HG03097 (cell line): Measurements from ENCODE around the gene ADAMTSL1.

Source experiments
- ATAC-seq: cut with Tn5 transposase; IDR thresholded peaks from one replicate; pipeline ENCODE4 v1.9.1; 2021; ENCODE audit not compliant: unreplicated experiment, low FRiP score

ADAMTSL1 gene

GRCh38 chr9:18459962-18460584 lies 13.9 kb upstream of the ADAMTSL1 start:
- no peak for ATAC-seq

DNA sequence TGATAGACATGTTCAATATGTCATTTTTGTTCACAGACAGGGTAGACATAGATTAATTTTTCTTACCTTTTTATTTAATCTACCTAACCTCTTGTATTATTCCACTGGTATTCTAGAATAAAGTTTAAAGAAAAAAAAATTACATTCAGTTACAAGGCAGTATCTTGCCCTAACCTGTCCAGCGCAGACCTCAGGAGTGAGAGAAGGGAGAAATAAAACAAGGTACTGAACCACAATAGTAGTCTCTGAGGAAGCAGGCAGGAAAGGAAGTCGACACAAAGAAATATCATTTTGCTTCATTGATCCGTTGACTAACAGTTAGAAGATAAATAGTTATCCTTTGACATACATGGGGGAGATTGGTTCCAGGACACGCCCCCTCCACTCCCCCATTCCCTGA lies 12.5 kb upstream of the ADAMTSL1 start:
- ATAC-seq = no peak

- ATAC-seq = no peak
Observed at GRCh38 chr9:18463991-18464390, 10.0 kb upstream of the ADAMTSL1 start.

- no peak for ATAC-seq
Observed at GRCh38 chr9:18466101-18466500, 7.9 kb upstream of the ADAMTSL1 start.

- no peak for ATAC-seq
Observed at GRCh38 chr9:18467696-18468095, 6.3 kb upstream of the ADAMTSL1 start.

DNA sequence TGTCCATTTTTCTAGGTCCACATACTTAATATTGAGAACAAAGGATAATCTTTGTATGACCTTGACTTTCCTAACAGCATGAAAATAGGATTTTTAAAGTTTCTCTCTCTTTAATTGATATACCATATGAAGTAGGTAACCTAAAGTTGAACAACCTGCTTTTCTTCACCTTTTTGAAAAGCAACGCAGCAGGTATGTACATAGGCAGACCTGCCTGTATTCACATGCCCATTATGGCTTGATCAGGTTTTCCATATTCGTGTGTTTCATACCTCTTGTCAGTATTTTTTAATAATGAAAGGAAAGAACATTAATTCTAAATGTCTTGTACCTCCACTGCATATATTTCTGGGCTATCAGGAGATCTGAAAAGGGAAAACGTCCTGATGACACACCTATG lies 1.5 kb upstream of the ADAMTSL1 start:
- no peak for ATAC-seq

- no peak for ATAC-seq
Observed at GRCh38 chr9:18472841-18473251, 1.1 kb upstream of the ADAMTSL1 start.

DNA sequence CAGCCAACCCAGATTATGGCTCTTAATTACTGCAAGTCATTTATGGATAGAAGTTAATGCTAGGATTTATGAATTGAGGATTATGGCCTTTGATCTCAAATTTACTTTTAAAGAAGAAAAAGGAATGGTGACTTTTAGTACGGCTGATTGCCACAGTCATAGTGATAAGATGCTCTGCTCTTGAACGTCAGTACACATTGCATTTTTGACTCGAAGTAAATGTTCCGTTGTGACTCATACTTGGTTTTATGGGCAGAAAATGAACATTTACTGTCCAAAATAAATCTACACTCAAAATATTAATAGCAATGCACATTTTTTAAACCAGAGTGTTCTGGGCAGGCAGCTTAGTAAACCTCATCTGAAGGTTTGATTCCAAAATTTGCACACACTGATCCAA lies 830 bp downstream of the ADAMTSL1 start:
- no peak for ATAC-seq

DNA sequence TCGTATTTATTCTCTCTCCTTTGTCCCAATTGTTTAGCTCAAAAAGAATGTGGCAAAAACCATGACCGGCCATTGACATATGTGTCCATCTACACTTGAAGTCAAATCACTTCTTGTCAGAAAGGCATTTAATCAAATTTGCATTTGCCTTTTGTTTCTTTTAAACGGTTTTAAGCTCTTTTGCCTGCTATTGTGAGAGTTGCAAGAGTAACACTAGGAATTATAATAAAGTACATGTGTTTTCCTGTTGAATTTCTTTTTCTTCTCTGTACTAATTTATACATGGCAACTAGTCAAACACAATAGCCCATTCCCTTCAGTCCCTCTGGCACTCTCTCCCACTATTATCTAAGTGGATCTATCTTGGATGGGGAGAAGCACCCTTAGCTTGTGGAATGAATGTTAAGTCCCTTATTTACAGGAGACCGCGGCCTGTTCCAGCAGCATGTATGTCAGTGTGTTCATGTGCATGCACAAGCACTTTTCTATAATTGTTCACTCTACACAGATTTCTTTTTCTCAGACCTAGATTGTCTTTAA lies 3.2 kb downstream of the ADAMTSL1 start:
- ATAC-seq = no peak

DNA sequence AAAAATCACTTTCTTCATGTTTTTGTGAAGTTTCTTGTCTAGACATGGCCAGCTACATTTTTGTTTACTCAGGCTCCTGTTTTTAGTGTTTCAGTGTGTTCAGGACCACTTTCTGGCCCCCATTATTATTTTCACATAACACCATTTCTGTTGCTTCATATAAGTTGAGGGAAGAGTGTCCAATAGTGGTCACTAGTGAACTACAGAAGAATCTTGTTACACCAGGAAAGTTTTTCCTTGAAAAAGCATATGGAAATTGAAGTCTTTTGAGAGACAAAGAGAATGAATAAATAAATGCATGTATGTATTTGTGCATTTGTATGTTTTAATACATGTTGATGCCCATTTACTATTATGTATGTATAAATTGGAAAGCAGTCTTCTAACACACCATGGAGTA lies 3.8 kb downstream of the ADAMTSL1 start:
- no peak for ATAC-seq

- no peak for ATAC-seq
Observed at GRCh38 chr9:18478501-18479361, 4.8 kb downstream of the ADAMTSL1 start.

DNA sequence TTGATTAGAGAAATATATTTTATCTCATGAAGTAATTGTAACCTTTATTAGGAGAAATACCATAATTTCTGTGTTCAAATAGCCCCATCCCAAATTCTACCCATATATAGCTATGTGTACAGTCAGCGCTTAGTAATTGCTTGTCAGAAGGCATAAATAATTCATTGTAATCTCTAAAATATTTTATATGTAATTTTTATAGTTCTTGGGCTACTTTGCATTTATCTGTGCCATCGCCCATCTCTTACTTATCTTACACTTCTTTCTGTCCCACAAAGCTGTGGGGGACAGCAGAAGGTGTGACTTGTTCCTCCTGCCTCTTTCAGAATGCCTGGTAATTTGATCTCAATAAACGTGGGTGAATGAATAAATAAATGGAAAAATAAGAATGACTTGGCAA lies 5.5 kb downstream of the ADAMTSL1 start:
- ATAC-seq = no peak

DNA sequence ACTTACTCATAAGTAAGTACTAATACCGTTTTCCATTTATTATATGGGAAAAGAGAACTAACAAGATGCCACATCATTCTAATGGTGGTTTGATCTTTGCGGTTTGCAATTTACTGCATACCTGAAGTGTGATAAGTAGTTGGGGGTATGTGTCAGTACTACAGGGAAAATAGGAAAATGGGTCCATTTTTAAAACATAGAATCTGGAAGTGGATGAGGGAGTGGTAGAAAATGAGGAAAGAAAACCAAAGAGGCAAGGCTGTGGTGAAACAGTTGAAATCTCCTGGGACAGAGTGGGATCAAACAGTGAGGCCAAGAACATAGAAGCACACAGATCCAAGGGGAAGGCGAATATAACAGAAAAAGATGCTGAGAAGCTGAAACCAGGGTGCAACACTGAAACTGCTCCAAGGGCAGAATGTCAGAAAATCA lies 6.7 kb downstream of the ADAMTSL1 start:
- ATAC-seq = no peak

DNA sequence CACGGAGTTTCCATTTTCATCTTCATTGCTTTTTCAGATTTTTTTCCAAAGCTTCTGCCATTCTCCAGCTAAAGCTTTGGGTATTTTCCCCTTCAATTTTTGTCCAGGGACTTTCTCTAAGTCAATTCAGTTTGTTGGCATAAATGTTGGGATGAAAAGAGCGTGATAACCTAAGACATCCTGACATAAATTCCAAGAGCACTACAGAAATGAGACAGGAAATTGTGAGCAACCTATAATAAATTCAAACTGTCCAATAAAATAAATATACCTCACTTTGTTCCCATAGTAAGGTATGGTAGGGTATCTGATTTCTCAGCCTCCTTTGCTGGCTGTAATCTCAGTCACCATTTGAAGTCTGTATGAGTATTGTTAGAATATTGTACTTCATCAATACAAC lies 8.4 kb downstream of the ADAMTSL1 start:
- no peak for ATAC-seq

GRCh38 chr9:18485714-18486113 lies 11.8 kb downstream of the ADAMTSL1 start:
- ATAC-seq = no peak

- no peak for ATAC-seq
Observed at GRCh38 chr9:18487611-18488010, 13.7 kb downstream of the ADAMTSL1 start.

- ATAC-seq = no peak
Observed at GRCh38 chr9:18488886-18489285, 14.9 kb downstream of the ADAMTSL1 start.

DNA sequence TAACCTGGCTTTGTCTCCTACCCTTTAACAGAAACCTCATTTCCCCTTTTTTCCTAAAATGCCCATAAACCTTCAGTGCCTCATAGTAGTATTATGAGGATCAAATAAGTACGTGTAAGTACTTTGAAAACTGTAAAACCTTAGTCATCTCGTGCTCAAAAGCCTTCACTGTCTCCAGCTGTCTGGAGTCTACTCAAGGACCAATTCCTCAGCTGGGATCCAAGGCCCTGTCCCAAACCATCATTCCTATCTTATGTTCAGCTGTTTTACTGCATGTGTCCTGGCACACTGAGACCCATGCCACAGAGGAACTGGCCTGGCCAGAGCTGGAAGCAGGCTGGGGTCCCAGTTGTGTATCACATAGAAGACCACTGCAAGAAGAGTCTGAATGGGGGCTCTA lies 15.9 kb downstream of the ADAMTSL1 start:
- no peak for ATAC-seq

- no peak for ATAC-seq
Observed at GRCh38 chr9:18490641-18491370, 16.9 kb downstream of the ADAMTSL1 start.

GRCh38 chr9:18492612-18493011 lies 18.7 kb downstream of the ADAMTSL1 start:
- ATAC-seq = no peak

GRCh38 chr9:18493451-18493993 lies 19.6 kb downstream of the ADAMTSL1 start:
- no peak for ATAC-seq
